ENCODE results near the gene CEP19.

CEP19 gene

DNA sequence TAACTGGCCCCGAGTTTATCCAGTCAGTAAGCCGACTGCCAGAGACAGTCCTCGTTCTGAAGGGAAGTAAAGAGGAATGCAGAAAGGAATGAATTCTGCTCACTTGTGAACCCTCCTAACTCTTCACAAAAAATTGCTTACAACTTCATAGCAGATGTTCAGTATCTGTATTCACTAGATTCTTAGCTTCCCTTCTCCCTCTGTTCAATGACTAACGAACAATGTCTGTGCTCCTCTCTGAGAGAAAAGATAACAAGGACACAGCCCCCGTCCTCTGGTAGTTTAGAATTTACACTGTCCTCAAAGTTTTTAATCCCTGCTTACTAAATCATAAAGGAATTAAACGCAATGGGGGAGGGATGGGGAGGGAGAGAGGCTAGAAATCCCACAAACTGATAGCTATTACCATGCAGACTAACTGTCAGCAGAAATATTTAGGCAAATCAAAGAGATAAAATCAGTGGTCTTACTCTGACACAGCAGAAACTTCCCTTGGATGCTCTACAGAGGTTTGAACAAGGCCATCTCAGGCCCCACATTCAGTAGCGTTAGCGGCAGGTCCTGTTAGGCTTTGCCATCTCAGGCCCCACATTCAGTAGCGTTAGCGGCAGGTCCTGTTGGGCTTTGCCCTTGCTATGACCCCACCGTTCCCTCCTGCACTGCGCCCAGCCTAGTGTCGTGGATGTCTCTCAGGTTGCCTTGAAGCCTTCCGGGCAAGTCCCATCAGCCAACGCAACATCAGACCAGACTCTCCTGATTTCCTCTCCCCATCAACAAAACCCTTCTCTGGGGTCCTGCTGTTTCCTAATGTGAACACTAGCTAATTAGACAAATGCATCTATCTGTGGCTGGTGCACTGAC lies 49.1 kb downstream of the CEP19 start:
- no peak for DNase-seq (ENCODE audit: low read depth in 2 of 2)

DNA sequence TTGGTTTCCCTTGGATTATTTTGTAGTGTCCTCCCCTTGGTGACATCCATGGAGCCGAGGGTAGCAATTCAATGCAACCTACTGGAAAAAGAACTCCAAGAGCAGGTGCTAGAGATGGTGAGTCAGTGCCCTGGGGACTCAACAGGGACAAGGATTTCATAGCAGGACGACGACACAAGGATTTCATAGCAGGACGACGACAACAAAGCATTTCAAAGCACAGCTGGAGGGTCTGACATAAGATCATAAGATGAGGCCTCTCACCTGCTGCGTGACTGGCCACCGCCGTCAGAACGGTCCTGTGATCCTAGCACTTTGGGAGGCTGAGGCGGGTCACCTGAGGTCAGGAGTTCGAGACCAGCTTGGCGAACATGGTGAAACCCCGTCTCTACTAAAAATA lies 50.0 kb downstream of the CEP19 start:
- DNase-seq (ENCODE audit: low read depth in 2 of 2): no peak

DNA sequence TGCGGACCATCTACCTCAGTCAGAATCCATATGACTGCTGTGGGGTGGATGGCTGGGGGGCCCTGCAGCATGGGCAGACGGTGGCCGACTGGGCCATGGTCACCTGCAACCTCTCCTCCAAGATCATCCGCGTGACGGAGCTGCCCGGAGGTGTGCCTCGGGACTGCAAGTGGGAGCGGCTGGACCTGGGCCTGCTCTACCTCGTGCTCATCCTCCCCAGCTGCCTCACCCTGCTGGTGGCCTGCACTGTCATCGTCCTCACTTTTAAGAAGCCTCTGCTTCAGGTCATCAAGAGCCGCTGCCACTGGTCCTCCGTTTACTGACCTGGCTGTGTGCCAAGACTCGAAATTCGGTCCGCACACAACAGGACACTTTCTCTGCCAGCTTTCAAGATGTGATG lies 50.6 kb downstream of the CEP19 start:
- DNase-seq (ENCODE audit: low read depth in 2 of 2): no peak

DNA sequence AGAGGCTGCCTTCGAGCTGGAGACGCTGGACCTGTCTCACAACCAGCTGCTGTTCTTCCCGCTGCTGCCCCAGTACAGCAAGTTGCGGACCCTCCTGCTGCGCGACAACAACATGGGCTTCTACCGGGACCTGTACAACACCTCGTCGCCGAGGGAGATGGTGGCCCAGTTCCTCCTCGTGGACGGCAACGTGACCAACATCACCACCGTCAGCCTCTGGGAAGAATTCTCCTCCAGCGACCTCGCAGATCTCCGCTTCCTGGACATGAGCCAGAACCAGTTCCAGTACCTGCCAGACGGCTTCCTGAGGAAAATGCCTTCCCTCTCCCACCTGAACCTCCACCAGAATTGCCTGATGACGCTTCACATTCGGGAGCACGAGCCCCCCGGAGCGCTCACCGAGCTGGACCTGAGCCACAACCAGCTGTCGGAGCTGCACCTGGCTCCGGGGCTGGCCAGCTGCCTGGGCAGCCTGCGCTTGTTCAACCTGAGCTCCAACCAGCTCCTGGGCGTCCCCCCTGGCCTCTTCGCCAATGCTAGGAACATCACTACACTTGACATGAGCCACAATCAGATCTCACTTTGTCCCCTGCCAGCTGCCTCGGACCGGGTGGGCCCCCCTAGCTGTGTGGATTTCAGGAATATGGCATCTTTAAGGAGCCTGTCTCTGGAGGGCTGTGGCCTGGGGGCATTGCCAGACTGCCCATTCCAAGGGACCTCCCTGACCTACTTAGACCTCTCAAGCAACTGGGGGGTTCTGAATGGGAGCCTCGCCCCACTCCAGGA lies 51.5 kb downstream of the CEP19 start:
- DNase-seq (ENCODE audit: low read depth in 2 of 2): no peak

DNA sequence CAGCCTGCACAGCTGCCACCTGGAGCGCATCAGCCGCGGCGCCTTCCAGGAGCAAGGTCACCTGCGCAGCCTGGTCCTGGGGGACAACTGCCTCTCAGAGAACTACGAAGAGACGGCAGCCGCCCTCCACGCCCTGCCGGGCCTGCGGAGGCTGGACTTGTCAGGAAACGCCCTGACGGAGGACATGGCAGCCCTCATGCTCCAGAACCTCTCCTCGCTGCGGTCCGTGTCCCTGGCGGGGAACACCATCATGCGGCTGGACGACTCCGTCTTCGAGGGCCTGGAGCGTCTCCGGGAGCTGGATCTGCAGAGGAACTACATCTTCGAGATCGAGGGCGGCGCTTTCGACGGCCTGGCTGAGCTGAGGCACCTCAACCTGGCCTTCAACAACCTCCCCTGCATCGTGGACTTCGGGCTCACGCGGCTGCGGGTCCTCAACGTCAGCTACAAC lies 52.1 kb downstream of the CEP19 start:
- DNase-seq (ENCODE audit: low read depth in 2 of 2): no peak

Data from activated CD8-positive, alpha-beta memory T cell treated with anti-CD3 and anti-CD28 coated beads for 4 hours (primary cell).